ENCODE measurements around the gene CX3CL1. TPM values are rescaled to one million over a fixed set of nuclear protein-coding genes. Genes with fewer than 3 reads are reported as not detected.

The CX3CL1 gene
- total and polyA plus RNA-seq, 10 of the 15 experiments (the other 5 are each of a cell fraction or from before 2014, with no cell fraction given): 0.03 to 1.2 (median 0.46) TPM

- no peak for FAIRE-seq
- RAD21 ChIA-PET (ENCODE audit: unreplicated experiment): interaction anchor here (1.1 to 4.8 kb wide), 3 partner anchors 18 to 59 kb away, joined by 3 to 29 read pairs (median 3); no protein-coding TSS in a partner anchor
Measured at GRCh38 chr16:57361404-57361803, 10.9 kb upstream of the CX3CL1 start.

More at GRCh38 chr16:57361404-57361803, 10.9 kb upstream of the CX3CL1 start:
- H3K4me1 ChIP-seq (ENCODE audit: control insufficient read depth, insufficient read depth, low read length): peaks cover 23% of the 10 kb centered on the region
- ChIA-PET POLR2A (interaction anchor here (0.5 to 2.2 kb wide), 7 partner anchors 9 to 251 kb away, joined by 3 to 18 read pairs (median 3); partner anchors contain the start of gene CX3CL1), CTCF (interaction anchor here (0.6 to 3.6 kb wide), 6 partner anchors 9 to 583 kb away, joined by 3 to 15 read pairs (median 4); no protein-coding TSS in a partner anchor), SMC1A (ENCODE audit: uncharacterized antibody, unreplicated experiment) (interaction anchor here (0.8 to 4.2 kb wide), 7 partner anchors 11 to 59 kb away, joined by 3 to 26 read pairs (median 4); partner anchors contain the start of gene CX3CL1)
- no peak overlapping the region for H2AFZ ChIP-seq (ENCODE audit: control insufficient read depth, low read depth, low read length)
- 0 out of 2 replicates have a peak overlapping the region, but pooled peaks have one; percentile 22 for H3K4me3 ChIP-seq
- intact Hi-C loops (cut with micrococcal nuclease; ENCODE audit: unreplicated experiment): no loop called here
- BruUV-seq (replicated peaks): no TSS peak
- no peak overlapping the region for H3K4me2 ChIP-seq (ENCODE audit: control insufficient read depth, insufficient read depth)
- in situ Hi-C loops (cut with MboI): no loop called here
- no peaks in the 10 kb centered on the region for H4K20me1 ChIP-seq (ENCODE audit: control insufficient read depth, insufficient read depth)
- 70% methylated on average over 4 of the region's 4 CpGs for WGBS (ENCODE audit: insufficient coverage, insufficient replicate concordance, low lambda C conversion rate, missing lambda C conversion rate)
- no peak overlapping the region for H3K9ac ChIP-seq (ENCODE audit: control insufficient read depth, insufficient read depth, low read length)
- DNase-seq (ENCODE audit: low read depth, low spot score) (no peak), ATAC-seq (no peak)
- no peaks in the 10 kb centered on the region for H3K27me3 ChIP-seq (replicated peaks in 1 of 2; ENCODE audit: control insufficient read depth in 2 of 2, insufficient read depth in 2 of 2, low read length in 1 of 2)
- no peak overlapping the region for H3K27ac ChIP-seq (ENCODE audit: control insufficient read depth, insufficient read depth)
- H3K79me2 ChIP-seq (ENCODE audit: control insufficient read depth, insufficient read depth, low read length): no peaks in the 10 kb centered on the region
- TF ChIP-seq LARP7 (IDR thresholded peaks at IDR 0.05): no peak
- TF ChIP-seq IRF5 (IDR thresholded peaks at IDR 0.05; ENCODE audit: borderline replicate concordance): no peak
- TF ChIP-seq RELA (IDR thresholded peaks at IDR 0.05; ENCODE audit: borderline replicate concordance, partially characterized antibody): no peak
- TF ChIP-seq ESRRA (IDR thresholded peaks at IDR 0.05; ENCODE audit: low read length): no peak
- TF ChIP-seq ZSCAN29 (IDR thresholded peaks at IDR 0.05): no peak
- TF ChIP-seq, protein P1, sequence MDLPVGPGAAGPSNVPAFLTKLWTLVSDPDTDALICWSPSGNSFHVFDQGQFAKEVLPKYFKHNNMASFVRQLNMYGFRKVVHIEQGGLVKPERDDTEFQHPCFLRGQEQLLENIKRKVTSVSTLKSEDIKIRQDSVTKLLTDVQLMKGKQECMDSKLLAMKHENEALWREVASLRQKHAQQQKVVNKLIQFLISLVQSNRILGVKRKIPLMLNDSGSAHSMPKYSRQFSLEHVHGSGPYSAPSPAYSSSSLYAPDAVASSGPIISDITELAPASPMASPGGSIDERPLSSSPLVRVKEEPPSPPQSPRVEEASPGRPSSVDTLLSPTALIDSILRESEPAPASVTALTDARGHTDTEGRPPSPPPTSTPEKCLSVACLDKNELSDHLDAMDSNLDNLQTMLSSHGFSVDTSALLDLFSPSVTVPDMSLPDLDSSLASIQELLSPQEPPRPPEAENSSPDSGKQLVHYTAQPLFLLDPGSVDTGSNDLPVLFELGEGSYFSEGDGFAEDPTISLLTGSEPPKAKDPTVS (IDR thresholded peaks at IDR 0.05; ENCODE audit: low read depth, low read length): no peak
- TF ChIP-seq POLR2AphosphoS2 (IDR thresholded peaks at IDR 0.05; ENCODE audit: low read depth, low read length): no peak
- TF ChIP-seq CEBPB (IDR thresholded peaks at IDR 0.05; ENCODE audit: borderline replicate concordance in 1 of 2, low read depth in 2 of 2, low read length in 2 of 2): no peak
- no peak for TF ChIP-seq SRF (IDR thresholded peaks at IDR 0.05; ENCODE audit: low read depth in 2 of 2, low read length in 2 of 2)
- no peaks in the 10 kb centered on the region; a peak in 1 of 4 replicates for H3K36me3 ChIP-seq (ENCODE audit: control insufficient read depth in 2 of 2, insufficient read depth in 2 of 2, low read length in 1 of 2)
- H3K9me3 ChIP-seq (replicated peaks; ENCODE audit: control insufficient read depth, insufficient read depth, low read length): no peaks in the 10 kb centered on the region
